HG02759 (cell line): ENCODE results near the gene FRMPD4.

Source experiments
- ATAC-seq: cut with Tn5 transposase; IDR thresholded peaks from one replicate; pipeline ENCODE4 v1.9.1; 2021; ENCODE audit warnings: mild to moderate bottlenecking, moderate library complexity; ENCODE audit not compliant: unreplicated experiment

FRMPD4 gene

GRCh38 chrX:12210196-12210815 is 72.0 kb downstream of the FRMPD4 start:
- no peak for ATAC-seq

GRCh38 chrX:12210971-12211370 is 72.7 kb downstream of the FRMPD4 start:
- ATAC-seq: no peak

- no peak for ATAC-seq
Measured at GRCh38 chrX:12223650-12224049, 85.4 kb downstream of the FRMPD4 start.

GRCh38 chrX:12225107-12225506 is 86.8 kb downstream of the FRMPD4 start:
- no peak for ATAC-seq

- ATAC-seq: no peak
Measured at GRCh38 chrX:12227412-12228041, 89.3 kb downstream of the FRMPD4 start.

- ATAC-seq: no peak
Measured at GRCh38 chrX:12228862-12229261, 90.6 kb downstream of the FRMPD4 start.

- ATAC-seq: no peak
Measured at GRCh38 chrX:12229986-12230385, 91.7 kb downstream of the FRMPD4 start.

- ATAC-seq: no peak
Measured at GRCh38 chrX:12234534-12235329, 96.5 kb downstream of the FRMPD4 start.

- no peak for ATAC-seq
Measured at GRCh38 chrX:12236156-12236555, 97.9 kb downstream of the FRMPD4 start.

GRCh38 chrX:12237131-12237530 is 98.9 kb downstream of the FRMPD4 start:
- no peak for ATAC-seq

- no peak for ATAC-seq
Measured at GRCh38 chrX:12237771-12238170, 99.5 kb downstream of the FRMPD4 start.

GRCh38 chrX:12239356-12240082 is 101.2 kb downstream of the FRMPD4 start:
- no peak for ATAC-seq

GRCh38 chrX:12240491-12240890 is 102.2 kb downstream of the FRMPD4 start:
- ATAC-seq: no peak

- ATAC-seq: no peak
Measured at GRCh38 chrX:12241026-12241425, 102.8 kb downstream of the FRMPD4 start.

GRCh38 chrX:12245650-12246645 is 107.7 kb downstream of the FRMPD4 start:
- ATAC-seq: no peak

GRCh38 chrX:12249997-12250396 is 111.7 kb downstream of the FRMPD4 start:
- ATAC-seq: no peak

GRCh38 chrX:12263211-12263610 is 124.9 kb downstream of the FRMPD4 start:
- ATAC-seq: no peak

- no peak for ATAC-seq
Measured at GRCh38 chrX:12269484-12269883, 131.2 kb downstream of the FRMPD4 start.

GRCh38 chrX:12278151-12278550 is 139.9 kb downstream of the FRMPD4 start:
- ATAC-seq: no peak

- ATAC-seq: no peak
Measured at GRCh38 chrX:12282991-12283390, 144.7 kb downstream of the FRMPD4 start.
